Smooth muscle cell (in vitro differentiated cells): ENCODE data around the gene AKNA. TPM values are rescaled to one million over a fixed set of nuclear protein-coding genes. Genes with fewer than 3 reads are reported as not detected.

ENCODE experiments used
- DNase-seq: peaks from one replicate; lab custom pipeline; 2025; ENCODE audit not compliant: unreplicated experiment; lab: John Stamatoyannopoulos, UW
- H2AFZ ChIP-seq: fragments of 200-600 bp; sonication (generic); 2 replicates; pipeline ENCODE4 v1.6.0; 2016; ENCODE audit warnings: antibody characterized with exemption, low read depth, mild to moderate bottlenecking
- H3F3A ChIP-seq: fragments of 200-600 bp; sonication (generic); 2 replicates; pipeline ENCODE4 v1.6.0; 2017; ENCODE audit warnings: antibody characterized with exemption, low read depth
- H3K27ac ChIP-seq: fragments of 200-600 bp; sonication (generic); 2 replicates; pipeline ENCODE4 v1.5.1; 2016; ENCODE audit warnings: low read depth, mild to moderate bottlenecking
- H3K27me3 ChIP-seq: fragments of 200-600 bp; sonication (generic); 2 replicates; pipeline ENCODE4 v1.6.1; 2016; ENCODE audit warnings: low read depth, mild to moderate bottlenecking
- H3K36me3 ChIP-seq: fragments of 200-600 bp; sonication (generic); 2 replicates; pipeline ENCODE4 v1.5.1; 2016; ENCODE audit warnings: low read depth
- H3K4me1 ChIP-seq: fragments of 200-600 bp; sonication (generic); 2 replicates; pipeline ENCODE4 v1.5.1; 2016; ENCODE audit warnings: low read depth
- H3K4me2 ChIP-seq: fragments of 200-600 bp; sonication (generic); 2 replicates; pipeline ENCODE4 v1.6.0; 2016; ENCODE audit warnings: mild to moderate bottlenecking
- H3K4me3 ChIP-seq: fragments of 200-600 bp; sonication (generic); 2 replicates; pipeline ENCODE4 v1.5.1; 2016; ENCODE audit warnings: mild to moderate bottlenecking
- H3K79me2 ChIP-seq: fragments of 200-600 bp; sonication (generic); 2 replicates; pipeline ENCODE4 v1.6.0; 2016; ENCODE audit warnings: low read depth, mild to moderate bottlenecking
- H3K9ac ChIP-seq: fragments of 200-600 bp; sonication (generic); 2 replicates; pipeline ENCODE4 v1.6.0; 2016; ENCODE audit warnings: low read depth
- H3K9me3 ChIP-seq: fragments of 200-600 bp; sonication (generic); replicated peaks from 2 replicates; pipeline ENCODE4 v1.5.1; 2016; ENCODE audit warnings: low read depth
- H4K20me1 ChIP-seq: fragments of 200-600 bp; sonication (generic); 2 replicates; pipeline ENCODE4 v1.6.0; 2016; ENCODE audit warnings: low read depth
- CTCF ChIP-seq: fragments of 200-600 bp; sonication (generic); IDR thresholded peaks from 2 replicates; pipeline ENCODE4 v1.5.1; 2017; ENCODE audit warnings: borderline replicate concordance, mild to moderate bottlenecking, antibody characterized with exemption; ENCODE audit not compliant: insufficient read depth, poor library complexity, severe bottlenecking
- WGBS: methylation state at CpG from one replicate; pipeline ENCODE4 v1.1.7; 2016; ENCODE audit warnings: low lambda C conversion rate; 5-methylcytosine and 5-hydroxymethylcytosine counted together
- polyA plus RNA-seq: library from polyadenylated mRNA; unstranded; fragments of >200 nt; fragmentation: Nextera tagmentation; extraction: Ambion mirVana; gene quantifications from 2 replicates; pipeline ENCODE4 v1.2.1, GENCODE V29; 2016
- total RNA-seq: library from RNA; depleted of rRNA; stranded (reverse); fragments of >200 nt; gene quantifications from 2 replicates; pipeline ENCODE4 v1.2.3, GENCODE V29; 2014

Gene AKNA
- total and polyA plus RNA-seq, 2 experiments from 2014 or later = 3.2 to 4.7 TPM

GRCh38 chr9:114363424-114363823, 24.4 kb downstream of the AKNA start:
- Histone ChIP-seq H3K27ac (no peak overlapping the region), H3K36me3 (peaks cover 5% of the 10 kb centered on the region), H3K27me3 (no peaks in the 10 kb centered on the region), H4K20me1 (no peaks in the 10 kb centered on the region), H2AFZ (no peak overlapping the region), H3K9me3 (no peaks in the 10 kb centered on the region), H3K79me2 (no peaks in the 10 kb centered on the region), H3K4me2 (no peak overlapping the region), H3K9ac (no peak overlapping the region), H3K4me3 (no peak overlapping the region), H3K4me1 (no peaks in the 10 kb centered on the region), H3F3A (peaks cover 14% of the 10 kb centered on the region)
- WGBS = 80% methylated on average over 2 of the region's 2 CpGs
- no peak for DNase-seq
- TF ChIP-seq CTCF = no peak

GRCh38 chr9:114362394-114362793, 25.4 kb downstream of the AKNA start:
- H3K27me3 ChIP-seq = no peaks in the 10 kb centered on the region
- DNase-seq = no peak
- no peaks in the 10 kb centered on the region for H3K9me3 ChIP-seq
- no peak overlapping the region for H3K27ac ChIP-seq
- H3K4me1 ChIP-seq = no peaks in the 10 kb centered on the region
- no peak overlapping the region for H3K4me3 ChIP-seq
- H3K79me2 ChIP-seq = no peaks in the 10 kb centered on the region
- peaks cover 9% of the 10 kb centered on the region for H3K36me3 ChIP-seq
- 97% methylated on average over 12 of the region's 12 CpGs for WGBS
- no peak overlapping the region for H3K4me2 ChIP-seq
- H4K20me1 ChIP-seq = no peaks in the 10 kb centered on the region
- no peak overlapping the region for H3K9ac ChIP-seq
- H3F3A ChIP-seq = peaks cover 14% of the 10 kb centered on the region
- no peak for TF ChIP-seq CTCF
- no peak overlapping the region for H2AFZ ChIP-seq

GRCh38 chr9:114361542-114361941, 26.2 kb downstream of the AKNA start:
- Histone ChIP-seq H2AFZ (no peak overlapping the region), H3F3A (peaks cover 8% of the 10 kb centered on the region), H3K4me1 (no peaks in the 10 kb centered on the region), H3K27ac (no peak overlapping the region), H3K79me2 (no peaks in the 10 kb centered on the region), H3K27me3 (no peaks in the 10 kb centered on the region), H3K9me3 (no peaks in the 10 kb centered on the region), H3K36me3 (peaks cover 9% of the 10 kb centered on the region), H4K20me1 (no peaks in the 10 kb centered on the region), H3K9ac (no peak overlapping the region), H3K4me2 (no peak overlapping the region), H3K4me3 (no peak overlapping the region)
- DNase-seq = no peak
- WGBS = 96% methylated on average over 7 of the region's 7 CpGs
- TF ChIP-seq CTCF = no peak

GRCh38 chr9:114359801-114360200, 28.0 kb downstream of the AKNA start:
- Histone ChIP-seq H3K27me3 (no peaks in the 10 kb centered on the region), H3K4me2 (no peak overlapping the region), H3K79me2 (no peaks in the 10 kb centered on the region), H3F3A (no peaks in the 10 kb centered on the region), H4K20me1 (no peaks in the 10 kb centered on the region), H3K4me3 (no peak overlapping the region), H3K36me3 (peaks cover 9% of the 10 kb centered on the region), H3K27ac (no peak overlapping the region), H3K9me3 (no peaks in the 10 kb centered on the region), H3K4me1 (no peaks in the 10 kb centered on the region), H2AFZ (no peak overlapping the region), H3K9ac (no peak overlapping the region)
- TF ChIP-seq CTCF = no peak
- DNase-seq = no peak
- WGBS = 98% methylated on average over 7 of the region's 7 CpGs
